GM12878 (cell line): ENCODE measurements around the gene GFRA4. TPM values are rescaled to one million over a fixed set of nuclear protein-coding genes. Genes with fewer than 3 reads are reported as not detected.

ENCODE experiments used
- ATAC-seq: fragments of 200-7000 bp; cut with Tn5 transposase; 3 replicates; pipeline ENCODE4 v1.9.1; 2020; ENCODE audit warnings: mild to moderate bottlenecking, moderate library complexity
- BruUV-seq: library from RNA; stranded (reverse); fragments of 400-500 nt; replicated peaks from 2 replicates; lab custom pipeline; 2021; lab: Mats Ljungman, UMichigan
- CTCF ChIA-PET: fragments of 300-600 bp; sonication (Branson Sonifier 250); formaldehyde crosslinking; extraction: SDS; loops from one replicate; lab custom pipeline; 2021; ENCODE audit warnings: inconsistent platforms; lab: Yijun Ruan, JAX
- POLR2A ChIA-PET: fragments of 350-600 bp; formaldehyde crosslinking; extraction: SDS; loops from one replicate; lab custom pipeline; 2021; ENCODE audit warnings: inconsistent platforms; lab: Charles Lee
- RAD21 ChIA-PET: fragments of 300-600 bp; sonication (Branson Sonifier 250); formaldehyde crosslinking; loops from one replicate; lab custom pipeline; 2023; ENCODE audit warnings: antibody characterized with exemption; ENCODE audit not compliant: unreplicated experiment; lab: Charles Lee
- SMC1A ChIA-PET: fragments of 300-600 bp; sonication (Branson Sonifier 250); formaldehyde crosslinking; loops from one replicate; lab custom pipeline; 2023; ENCODE audit not compliant: unreplicated experiment, uncharacterized antibody; lab: Charles Lee
- DNase-seq: peaks from one replicate; pipeline ENCODE4 v3.0.0-alpha.2; 2011; ENCODE audit warnings: low read depth, low spot score
- FAIRE-seq: peaks from 3 replicates; lab custom pipeline; 2011; peaks lifted over from hg19 to GRCh38; lab: Jason Lieb, UNC
- H2AFZ ChIP-seq: 2 replicates; pipeline ENCODE4 v1.6.0; 2011; ENCODE audit warnings: low read depth, low read length, control low read depth; ENCODE audit not compliant: control insufficient read depth
- H3K27ac ChIP-seq: 2 replicates; pipeline ENCODE4 v1.5.1; 2011; ENCODE audit warnings: control low read depth; ENCODE audit not compliant: control insufficient read depth, insufficient read depth
- H3K27me3 ChIP-seq, 2 experiments: replicated peaks in 1 of 2; 2 replicates each; pipeline versions ENCODE4 v1.6.0 to v1.6.1; 2011; ENCODE audit warnings: low read length in 1 of 2; ENCODE audit not compliant: control insufficient read depth in 2 of 2, insufficient read depth in 2 of 2
- H3K36me3 ChIP-seq, 2 experiments: 2 replicates each; pipeline ENCODE4 v1.5.1; 2011; ENCODE audit warnings: low read length in 1 of 2; ENCODE audit not compliant: control insufficient read depth in 2 of 2, insufficient read depth in 2 of 2
- H3K4me1 ChIP-seq: 2 replicates; pipeline ENCODE4 v1.6.1; 2011; ENCODE audit warnings: mild to moderate bottlenecking, low read length, moderate library complexity, mixed read lengths; ENCODE audit not compliant: control insufficient read depth, insufficient read depth
- H3K4me2 ChIP-seq: 2 replicates; pipeline ENCODE4 v1.6.0; 2011; ENCODE audit warnings: control low read depth; ENCODE audit not compliant: control insufficient read depth, insufficient read depth
- H3K4me3 ChIP-seq: fragments of 200-600 bp; sonication (generic); 2 replicates; pipeline ENCODE4 v1.5.1; 2016
- H3K79me2 ChIP-seq: 2 replicates; pipeline ENCODE4 v1.6.0; 2011; ENCODE audit warnings: low read length; ENCODE audit not compliant: control insufficient read depth, insufficient read depth
- H3K9ac ChIP-seq: 2 replicates; pipeline ENCODE4 v1.8.0; 2011; ENCODE audit warnings: low read length, control low read depth, mixed read lengths; ENCODE audit not compliant: control insufficient read depth, insufficient read depth
- H3K9me3 ChIP-seq: replicated peaks from 3 replicates; pipeline ENCODE4 v1.5.1; 2011; ENCODE audit warnings: mild to moderate bottlenecking, low read length; ENCODE audit not compliant: control insufficient read depth, insufficient read depth
- H4K20me1 ChIP-seq: 2 replicates; pipeline ENCODE4 v1.6.0; 2011; ENCODE audit not compliant: control insufficient read depth, insufficient read depth
- ATF7 ChIP-seq: fragments of 450-650 bp; IDR thresholded peaks from 2 replicates; pipeline ENCODE4 v1.6.1; 2016; ENCODE audit warnings: low read depth, mild to moderate bottlenecking
- CEBPB ChIP-seq, 2 experiments: fragments of 150-350 bp in 1 of 2; IDR thresholded peaks; 2 replicates each; pipeline ENCODE4 v1.6.1; 2012 to 2014; ENCODE audit warnings: low read depth in 2 of 2, low read length in 2 of 2, borderline replicate concordance in 1 of 2, inconsistent platforms in 1 of 2
- CREB1 ChIP-seq: IDR thresholded peaks from 2 replicates; pipeline ENCODE4 v1.6.1; 2012; ENCODE audit warnings: low read depth, mild to moderate bottlenecking, inconsistent platforms
- MEF2B ChIP-seq: fragments of 450-650 bp; IDR thresholded peaks from 2 replicates; pipeline ENCODE4 v1.6.1; 2018; ENCODE audit warnings: mild to moderate bottlenecking, moderate library complexity; ENCODE audit not compliant: partially characterized antibody, poor library complexity, severe bottlenecking
- MTA2 ChIP-seq: fragments of 450-650 bp; IDR thresholded peaks from 2 replicates; pipeline ENCODE4 v1.6.1; 2016; ENCODE audit warnings: low read depth, mild to moderate bottlenecking, moderate library complexity
- MYC ChIP-seq: IDR thresholded peaks from 2 replicates; pipeline ENCODE4 v1.6.1; 2011; ENCODE audit warnings: mild to moderate bottlenecking, low read length, moderate library complexity, inconsistent platforms; ENCODE audit not compliant: insufficient read depth, insufficient replicate concordance, insufficient read length, severe bottlenecking
- NR2C1 ChIP-seq: fragments of 450-650 bp; IDR thresholded peaks from 2 replicates; pipeline ENCODE4 v1.6.1; 2017; ENCODE audit warnings: antibody characterized with exemption, mild to moderate bottlenecking, moderate library complexity
- PAX8 ChIP-seq: fragments of 450-650 bp; IDR thresholded peaks from 2 replicates; pipeline ENCODE4 v1.6.1; 2017; ENCODE audit warnings: mild to moderate bottlenecking, moderate library complexity
- PML ChIP-seq: IDR thresholded peaks from 2 replicates; pipeline ENCODE4 v1.6.1; 2012; ENCODE audit warnings: low read length, inconsistent platforms
- RUNX3 ChIP-seq: IDR thresholded peaks from 2 replicates; pipeline ENCODE4 v1.6.1; 2012; ENCODE audit warnings: low read length, inconsistent platforms
- SIX5 ChIP-seq: IDR thresholded peaks from 2 replicates; pipeline ENCODE4 v1.6.1; 2011; ENCODE audit warnings: mild to moderate bottlenecking, low read depth, low read length, moderate library complexity; ENCODE audit not compliant: severe bottlenecking
- TARDBP ChIP-seq: IDR thresholded peaks from 2 replicates; pipeline ENCODE4 v1.6.1; 2016; ENCODE audit warnings: borderline replicate concordance
- ZSCAN29 ChIP-seq: fragments of 450-650 bp; IDR thresholded peaks from 2 replicates; pipeline ENCODE4 v1.6.1; 2017; ENCODE audit warnings: mild to moderate bottlenecking, moderate library complexity
- ZZZ3 ChIP-seq: IDR thresholded peaks from 2 replicates; pipeline ENCODE4 v1.6.1; 2011; ENCODE audit warnings: low read depth; ENCODE audit not compliant: control insufficient read depth, insufficient read length
- WGBS: methylation state at CpG from one replicate; pipeline ENCODE4 v1.1.6; 2016; ENCODE audit warnings: low lambda C conversion rate; ENCODE audit not compliant: insufficient replicate concordance, insufficient coverage; ENCODE audit errors: missing lambda C conversion rate; 5-methylcytosine and 5-hydroxymethylcytosine counted together
- in situ Hi-C: fragments of 300-500 bp; cut with MboI; formaldehyde crosslinking; loops from 9 replicates; pipeline ENCODE4 v1.14.3; 2018; ENCODE audit warnings: mixed read lengths
- intact Hi-C: fragments of 100-400 bp; cut with micrococcal nuclease; formaldehyde crosslinking; loops from one replicate; pipeline ENCODE4 v1.14.2; 2022; ENCODE audit not compliant: unreplicated experiment
- polyA plus RNA-seq, 11 experiments: library from polyadenylated mRNA; depleted of rRNA in 4 of 11; unstranded in 6 of 11; stranded (reverse) in 5 of 11; fragments of >200 nt; fragmentation: Nextera tagmentation in 4 of 11; fragmentation: Illumina TruSeq in 1 of 11; extraction: Ambion mirVana in 4 of 11; extraction: Trizol in 1 of 11; gene quantifications; 1 replicate in 1 of 11; 2 replicates in 10 of 11; pipeline versions ENCODE4 v1.2.1 to v1.2.3, GENCODE V29; 2011 to 2016; ENCODE audit warnings: inconsistent platforms in 2 of 11, missing spikeins in 2 of 11, low read depth in 1 of 11
- total RNA-seq, 4 experiments: library from RNA; depleted of rRNA in 3 of 4; stranded (reverse); fragments of >200 nt in 3 of 4; fragmentation: Illumina TruSeq in 1 of 4; extraction: Trizol in 1 of 4; gene quantifications; 2 replicates each; pipeline versions ENCODE4 v1.2.1 to v1.2.3, GENCODE V29; 2013 to 2021
- TF ChIP-seq, protein P1 (sequence below): IDR thresholded peaks from 2 replicates; pipeline ENCODE4 v1.6.1; 2012; ENCODE audit warnings: low read depth, low read length, improper control_type of control experiment
- TF ChIP-seq, protein P2 (sequence below): IDR thresholded peaks from 2 replicates; pipeline ENCODE4 v1.6.1; 2012; ENCODE audit warnings: low read length, inconsistent platforms
- TF ChIP-seq, protein P3 (sequence below): fragments of 450-650 bp; IDR thresholded peaks from 2 replicates; pipeline ENCODE4 v1.6.1; 2016; ENCODE audit warnings: mild to moderate bottlenecking

GFRA4 gene
- total and polyA plus RNA-seq, 10 of the 15 experiments (the other 5 are each of a cell fraction or from before 2014, with no cell fraction given) = 0.04 TPM; not detected in 9

DNA sequence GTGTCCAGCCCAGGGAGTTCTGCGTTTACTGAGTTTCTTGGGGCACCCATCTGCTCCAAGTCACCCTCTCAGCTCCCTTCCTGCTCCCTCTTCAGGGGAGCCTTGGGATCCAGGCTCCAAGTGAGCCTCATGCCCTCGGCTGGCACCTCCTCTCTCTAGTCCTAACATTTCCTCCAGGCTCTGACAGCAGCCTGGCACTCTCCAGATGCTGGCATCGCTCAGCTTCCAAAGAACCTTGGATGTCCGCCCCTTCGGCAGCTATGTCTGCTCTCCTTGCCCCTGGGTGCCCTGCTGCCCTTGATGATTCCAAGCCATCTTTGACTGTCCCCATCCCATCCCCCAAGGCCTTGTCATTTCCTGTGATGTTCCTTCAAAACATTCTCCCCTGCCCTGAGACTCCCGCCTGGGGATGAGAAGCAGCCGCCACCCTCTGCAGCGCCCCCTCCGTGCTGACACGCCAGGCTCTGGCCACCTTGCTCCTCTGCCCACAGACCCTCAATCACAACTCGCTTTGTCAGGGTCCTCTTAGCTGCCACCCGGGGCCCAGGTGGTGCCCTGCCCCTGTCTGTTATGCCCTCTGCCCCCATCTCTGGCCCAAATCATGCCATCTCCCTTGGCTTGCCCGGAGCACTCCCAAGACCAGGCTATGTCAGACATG, 6.6 kb upstream of the GFRA4 start (continued):
- TF ChIP-seq MYC (no peak), ZZZ3 (no peak), NR2C1 (no peak), MEF2B (no peak), ATF7 (no peak), ZSCAN29 (no peak), PML (no peak)
- TF ChIP-seq, protein P1, sequence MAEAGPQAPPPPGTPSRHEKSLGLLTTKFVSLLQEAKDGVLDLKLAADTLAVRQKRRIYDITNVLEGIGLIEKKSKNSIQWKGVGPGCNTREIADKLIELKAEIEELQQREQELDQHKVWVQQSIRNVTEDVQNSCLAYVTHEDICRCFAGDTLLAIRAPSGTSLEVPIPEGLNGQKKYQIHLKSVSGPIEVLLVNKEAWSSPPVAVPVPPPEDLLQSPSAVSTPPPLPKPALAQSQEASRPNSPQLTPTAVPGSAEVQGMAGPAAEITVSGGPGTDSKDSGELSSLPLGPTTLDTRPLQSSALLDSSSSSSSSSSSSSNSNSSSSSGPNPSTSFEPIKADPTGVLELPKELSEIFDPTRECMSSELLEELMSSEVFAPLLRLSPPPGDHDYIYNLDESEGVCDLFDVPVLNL = no peak

- CTCF ChIA-PET = interaction anchor here (2.3 kb wide), 1 partner anchor 10 kb away, joined by 10 read pairs; no protein-coding TSS in a partner anchor
- FAIRE-seq (no peak), ATAC-seq (no peak), DNase-seq (no peak)
- H3K9me3 ChIP-seq = no peaks in the 10 kb centered on the region
- TF ChIP-seq TARDBP (no peak), SIX5 (no peak), PAX8 (no peak), RUNX3 (no peak), CEBPB (IDR thresholded peaks at IDR 0.05; ENCODE audit: borderline replicate concordance in 1 of 2, low read depth in 2 of 2, low read length in 2 of 2) (no peak), MTA2 (no peak), CREB1 (no peak)
- TF ChIP-seq, protein P2, sequence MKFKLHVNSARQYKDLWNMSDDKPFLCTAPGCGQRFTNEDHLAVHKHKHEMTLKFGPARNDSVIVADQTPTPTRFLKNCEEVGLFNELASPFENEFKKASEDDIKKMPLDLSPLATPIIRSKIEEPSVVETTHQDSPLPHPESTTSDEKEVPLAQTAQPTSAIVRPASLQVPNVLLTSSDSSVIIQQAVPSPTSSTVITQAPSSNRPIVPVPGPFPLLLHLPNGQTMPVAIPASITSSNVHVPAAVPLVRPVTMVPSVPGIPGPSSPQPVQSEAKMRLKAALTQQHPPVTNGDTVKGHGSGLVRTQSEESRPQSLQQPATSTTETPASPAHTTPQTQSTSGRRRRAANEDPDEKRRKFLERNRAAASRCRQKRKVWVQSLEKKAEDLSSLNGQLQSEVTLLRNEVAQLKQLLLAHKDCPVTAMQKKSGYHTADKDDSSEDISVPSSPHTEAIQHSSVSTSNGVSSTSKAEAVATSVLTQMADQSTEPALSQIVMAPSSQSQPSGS = no peak
- TF ChIP-seq, protein P3, sequence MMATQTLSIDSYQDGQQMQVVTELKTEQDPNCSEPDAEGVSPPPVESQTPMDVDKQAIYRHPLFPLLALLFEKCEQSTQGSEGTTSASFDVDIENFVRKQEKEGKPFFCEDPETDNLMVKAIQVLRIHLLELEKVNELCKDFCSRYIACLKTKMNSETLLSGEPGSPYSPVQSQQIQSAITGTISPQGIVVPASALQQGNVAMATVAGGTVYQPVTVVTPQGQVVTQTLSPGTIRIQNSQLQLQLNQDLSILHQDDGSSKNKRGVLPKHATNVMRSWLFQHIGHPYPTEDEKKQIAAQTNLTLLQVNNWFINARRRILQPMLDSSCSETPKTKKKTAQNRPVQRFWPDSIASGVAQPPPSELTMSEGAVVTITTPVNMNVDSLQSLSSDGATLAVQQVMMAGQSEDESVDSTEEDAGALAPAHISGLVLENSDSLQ = no peak
- H3K27me3 ChIP-seq = peaks cover 3 to 4% of the 10 kb centered on the region in 2 experiments; a peak in 3 of 4 replicates
- RAD21 ChIA-PET = no interaction called here
- intact Hi-C loops (no loop called here), in situ Hi-C loops (no loop called here)
- H3K4me3 ChIP-seq = no peak overlapping the region
- SMC1A ChIA-PET = interaction anchor here (1.0 kb wide), 1 partner anchor 9 kb away, joined by 3 read pairs; no protein-coding TSS in a partner anchor
- POLR2A ChIA-PET = no interaction called here
- peaks cover 16% of the 10 kb centered on the region for H3K4me1 ChIP-seq
- BruUV-seq = no TSS peak
- H3K79me2 ChIP-seq = no peaks in the 10 kb centered on the region
- H4K20me1 ChIP-seq = 0 out of 2 replicates have a peak, but pooled peaks cover 3% of the 10 kb centered on the region
- H2AFZ ChIP-seq = no peak overlapping the region
- H3K9ac ChIP-seq = no peak overlapping the region
- no peak overlapping the region for H3K4me2 ChIP-seq
- H3K36me3 ChIP-seq = no peaks in the 10 kb centered on the region
- WGBS = 61% methylated on average over 7 of the region's 8 CpGs
- no peak overlapping the region for H3K27ac ChIP-seq
These were observed 4.3 kb upstream of the GFRA4 start for GRCh38 chr20:3667434-3668037.
